SK-N-SH (cell line): ENCODE measurements around the gene HNRNPA1. TPM values are rescaled to one million over a fixed set of nuclear protein-coding genes. Genes with fewer than 3 reads are reported as not detected.
A peak's percentile ranks its signal among the peaks of the same experiment; 100 is the strongest.

Experiments
- CTCF ChIA-PET: fragments of 300-600, 350-600 bp; formaldehyde crosslinking; extraction: SDS; loops from one replicate; lab custom pipeline; 2021; lab: Yijun Ruan, JAX
- POLR2A ChIA-PET: fragments of 350-600 bp; sonication (Branson Sonifier 250); formaldehyde crosslinking; extraction: SDS; loops from one replicate; lab custom pipeline; 2020; ENCODE audit warnings: antibody characterized with exemption, inconsistent platforms; lab: Yijun Ruan, JAX
- DNase-seq: peaks from one replicate; pipeline ENCODE4 v3.0.0; 2012
- H2AFZ ChIP-seq: fragments of 200-600 bp; sonication (generic); 2 replicates; pipeline ENCODE4 v1.8.1; 2016; ENCODE audit warnings: antibody characterized with exemption, mild to moderate bottlenecking, low read depth
- H3F3A ChIP-seq: fragments of 200-600 bp; sonication (generic); replicated peaks from 2 replicates; pipeline ENCODE3; 2016; ENCODE audit warnings: antibody characterized with exemption, mild to moderate bottlenecking; ENCODE audit not compliant: insufficient read depth
- H3K27ac ChIP-seq, 2 experiments: fragments of 200-500 bp in 1 of 2; fragments of 200-600 bp in 1 of 2; sonication (Bioruptor generic) in 1 of 2; sonication (generic), shearing (Covaris generic) in 1 of 2; 2 replicates each; pipeline versions ENCODE4 v1.5.1 to v1.6.1; 2014 to 2016; ENCODE audit warnings: low read depth in 2 of 2, inconsistent platforms in 1 of 2, low read length in 1 of 2, mild to moderate bottlenecking in 1 of 2, mixed read lengths in 1 of 2
- H3K27me3 ChIP-seq: fragments of 200-600 bp; sonication (generic), shearing (Covaris generic); 2 replicates; pipeline ENCODE4 v1.6.1; 2016; ENCODE audit warnings: mixed run types; ENCODE audit not compliant: insufficient read depth
- H3K36me3 ChIP-seq, 2 experiments: fragments of 200-500 bp in 1 of 2; fragments of 200-600 bp in 1 of 2; sonication (Bioruptor generic) in 1 of 2; sonication (generic) in 1 of 2; replicated peaks in 1 of 2; 2 replicates each; pipeline versions ENCODE3 to v1.5.1; 2014 to 2016; ENCODE audit warnings: low read length in 1 of 2, mild to moderate bottlenecking in 1 of 2; ENCODE audit not compliant: insufficient read depth in 2 of 2, control insufficient read depth in 1 of 2
- H3K4me1 ChIP-seq, 2 experiments: fragments of 200-500 bp in 1 of 2; fragments of 200-600 bp in 1 of 2; sonication (Bioruptor generic) in 1 of 2; sonication (generic), shearing (Covaris generic) in 1 of 2; 2 replicates each; pipeline versions ENCODE4 v1.5.1 to v1.6.1; 2014 to 2016; ENCODE audit warnings: low read depth in 1 of 2, low read length in 1 of 2, mixed run types in 1 of 2; ENCODE audit not compliant: insufficient read depth in 2 of 2, control insufficient read depth in 1 of 2
- H3K4me2 ChIP-seq: fragments of 200-600 bp; sonication (generic), shearing (Covaris generic); 2 replicates; pipeline ENCODE4 v1.6.1; 2017; ENCODE audit warnings: mixed run types
- H3K4me3 ChIP-seq, 2 experiments: fragments of 200-500 bp in 1 of 2; fragments of 200-600 bp in 1 of 2; sonication (Bioruptor generic) in 1 of 2; sonication (generic), shearing (Covaris generic) in 1 of 2; 2 replicates each; pipeline versions ENCODE4 v1.5.1 to v1.8.1; 2014 to 2016; ENCODE audit warnings: low read depth in 2 of 2, inconsistent platforms in 1 of 2, low read length in 1 of 2, mild to moderate bottlenecking in 1 of 2, mixed read lengths in 1 of 2, moderate library complexity in 1 of 2
- H3K79me2 ChIP-seq: fragments of 200-600 bp; sonication (generic); 2 replicates; pipeline ENCODE4 v1.8.1; 2017; ENCODE audit warnings: mild to moderate bottlenecking; ENCODE audit not compliant: insufficient read depth
- H3K9ac ChIP-seq: fragments of 200-600 bp; sonication (generic); 2 replicates; pipeline ENCODE4 v1.6.1; 2017; ENCODE audit warnings: mixed run types
- H3K9me2 ChIP-seq: fragments of 200-600 bp; sonication (generic); 2 replicates; pipeline ENCODE4 v1.6.1; 2017; ENCODE audit warnings: mixed run types
- H3K9me3 ChIP-seq: fragments of 200-600 bp; sonication (generic); 2 replicates; pipeline ENCODE4 v1.6.1; 2017; ENCODE audit warnings: mixed run types, mild to moderate bottlenecking, moderate library complexity
- H4K20me1 ChIP-seq: fragments of 200-600 bp; sonication (generic); 2 replicates; pipeline ENCODE4 v1.6.1; 2017; ENCODE audit warnings: mild to moderate bottlenecking, mixed run types; ENCODE audit not compliant: insufficient read depth
- CHD2 ChIP-seq: fragments of 150-350 bp; IDR thresholded peaks from 2 replicates; pipeline ENCODE4 v1.6.1; 2018; ENCODE audit warnings: low read length; ENCODE audit not compliant: partially characterized antibody
- EP300 ChIP-seq, 2 experiments: IDR thresholded peaks; 2 replicates each; pipeline versions ENCODE4 v1.4.0 to v1.6.1; 2012; ENCODE audit warnings: borderline replicate concordance in 1 of 2, low read depth in 1 of 2, low read length in 1 of 2
- EZH2phosphoT487 ChIP-seq: fragments of 200-600 bp; sonication (generic); IDR thresholded peaks from 2 replicates; pipeline ENCODE4 v1.6.1; 2017; ENCODE audit warnings: low read depth, mixed run types, mild to moderate bottlenecking, antibody characterized with exemption, moderate library complexity, borderline replicate concordance
- FOXM1 ChIP-seq: IDR thresholded peaks from 2 replicates; pipeline ENCODE4 v1.4.0; 2012; ENCODE audit warnings: low read depth, mild to moderate bottlenecking
- JUND ChIP-seq: IDR thresholded peaks from 2 replicates; pipeline ENCODE4 v1.4.0; 2012
- RAD21 ChIP-seq: IDR thresholded peaks from 2 replicates; pipeline ENCODE4 v1.6.1; 2012; ENCODE audit warnings: mild to moderate bottlenecking, low read length
- TEAD4 ChIP-seq: IDR thresholded peaks from 2 replicates; pipeline ENCODE4 v1.4.0; 2012; ENCODE audit warnings: mild to moderate bottlenecking, borderline replicate concordance; ENCODE audit not compliant: insufficient read depth
- WGBS: methylation state at CpG from one replicate; pipeline ENCODE4 v1.1.6; 2017; ENCODE audit warnings: low lambda C conversion rate; 5-methylcytosine and 5-hydroxymethylcytosine counted together
- polyA plus RNA-seq, 3 experiments: library from polyadenylated mRNA; depleted of rRNA; stranded (reverse); fragments of >200 nt; gene quantifications; 2 replicates each; pipeline ENCODE4 v1.2.3, GENCODE V29; 2012
- TF ChIP-seq, protein P1 (sequence below): IDR thresholded peaks from 2 replicates; pipeline ENCODE4 v1.6.1; 2012; ENCODE audit warnings: mild to moderate bottlenecking, low read depth, low read length, moderate library complexity
- TF ChIP-seq, protein P2 (sequence below): fragments of 150-350 bp; IDR thresholded peaks from 2 replicates; pipeline ENCODE4 v1.6.1; 2016; ENCODE audit warnings: mild to moderate bottlenecking, low read depth, low read length
- TF ChIP-seq, protein P3 (sequence below): IDR thresholded peaks from 2 replicates; pipeline ENCODE4 v1.4.0; 2012; ENCODE audit warnings: low read depth, borderline replicate concordance
- TF ChIP-seq, protein P4 (sequence below): IDR thresholded peaks from 2 replicates; pipeline ENCODE4; 2012

Gene HNRNPA1
- polyA plus RNA-seq, 1 of the 3 experiments (the other 2 are of a cell fraction), result 773 TPM

DNA sequence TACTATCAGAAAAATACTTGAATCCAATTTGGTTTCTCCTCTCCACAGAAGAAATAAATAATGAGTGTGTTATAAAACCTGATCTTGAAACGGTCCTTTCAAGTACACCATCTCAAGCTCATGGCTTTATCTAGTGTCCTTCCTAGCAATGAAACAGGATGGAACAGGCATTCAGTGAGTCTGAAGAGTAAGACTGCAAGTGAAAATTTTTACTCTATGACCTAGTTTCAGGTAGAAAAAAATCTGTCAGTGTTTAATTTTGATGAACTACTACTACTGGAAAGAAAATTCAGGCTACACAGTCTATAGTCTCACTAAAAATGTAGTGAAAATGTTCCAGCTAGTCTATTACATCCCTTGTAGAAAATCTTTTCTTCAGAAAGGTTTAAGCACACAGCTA lies 8.3 kb upstream of the HNRNPA1 start:
- no peak overlapping the region for H3K4me2 ChIP-seq
- no peaks in the 10 kb centered on the region for H3K9me3 ChIP-seq
- peaks cover 99% of the 10 kb centered on the region for H3K79me2 ChIP-seq
- H3K27ac ChIP-seq, result peak overlapping the region in 1 of 2 experiments; percentile 9; a peak in 1 of 4 replicates
- no peak for DNase-seq
- H3K27me3 ChIP-seq, result no peaks in the 10 kb centered on the region
- no peak overlapping the region for H3K9ac ChIP-seq
- CTCF ChIA-PET, result interaction anchor here (1.0 to 1.6 kb wide), 6 partner anchors 9 to 107 kb away, joined by 3 to 5 read pairs (median 4); no protein-coding TSS in a partner anchor
- H3K4me3 ChIP-seq, result no peak overlapping the region
- no peaks in the 10 kb centered on the region for H3K9me2 ChIP-seq
- H2AFZ ChIP-seq, result no peak overlapping the region
- H4K20me1 ChIP-seq, result no peaks in the 10 kb centered on the region
- H3K4me1 ChIP-seq, result peaks cover 0 to 6% of the 10 kb centered on the region in 2 experiments; a peak in 1 of 4 replicates
- 58% methylated on average over 1 of the region's 1 CpG for WGBS
- POLR2A ChIA-PET, result interaction anchor here (2.9 kb wide), 1 partner anchor 8 kb away, joined by 9 read pairs; the partner anchor contains the start of genes CBX5 and HNRNPA1
- TF ChIP-seq, protein P1, sequence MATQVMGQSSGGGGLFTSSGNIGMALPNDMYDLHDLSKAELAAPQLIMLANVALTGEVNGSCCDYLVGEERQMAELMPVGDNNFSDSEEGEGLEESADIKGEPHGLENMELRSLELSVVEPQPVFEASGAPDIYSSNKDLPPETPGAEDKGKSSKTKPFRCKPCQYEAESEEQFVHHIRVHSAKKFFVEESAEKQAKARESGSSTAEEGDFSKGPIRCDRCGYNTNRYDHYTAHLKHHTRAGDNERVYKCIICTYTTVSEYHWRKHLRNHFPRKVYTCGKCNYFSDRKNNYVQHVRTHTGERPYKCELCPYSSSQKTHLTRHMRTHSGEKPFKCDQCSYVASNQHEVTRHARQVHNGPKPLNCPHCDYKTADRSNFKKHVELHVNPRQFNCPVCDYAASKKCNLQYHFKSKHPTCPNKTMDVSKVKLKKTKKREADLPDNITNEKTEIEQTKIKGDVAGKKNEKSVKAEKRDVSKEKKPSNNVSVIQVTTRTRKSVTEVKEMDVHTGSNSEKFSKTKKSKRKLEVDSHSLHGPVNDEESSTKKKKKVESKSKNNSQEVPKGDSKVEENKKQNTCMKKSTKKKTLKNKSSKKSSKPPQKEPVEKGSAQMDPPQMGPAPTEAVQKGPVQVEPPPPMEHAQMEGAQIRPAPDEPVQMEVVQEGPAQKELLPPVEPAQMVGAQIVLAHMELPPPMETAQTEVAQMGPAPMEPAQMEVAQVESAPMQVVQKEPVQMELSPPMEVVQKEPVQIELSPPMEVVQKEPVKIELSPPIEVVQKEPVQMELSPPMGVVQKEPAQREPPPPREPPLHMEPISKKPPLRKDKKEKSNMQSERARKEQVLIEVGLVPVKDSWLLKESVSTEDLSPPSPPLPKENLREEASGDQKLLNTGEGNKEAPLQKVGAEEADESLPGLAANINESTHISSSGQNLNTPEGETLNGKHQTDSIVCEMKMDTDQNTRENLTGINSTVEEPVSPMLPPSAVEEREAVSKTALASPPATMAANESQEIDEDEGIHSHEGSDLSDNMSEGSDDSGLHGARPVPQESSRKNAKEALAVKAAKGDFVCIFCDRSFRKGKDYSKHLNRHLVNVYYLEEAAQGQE, result no peak
- TF ChIP-seq, all 33 proteins: peak for 0
- peaks cover 13% of the 10 kb centered on the region for H3F3A ChIP-seq
- H3K36me3 ChIP-seq, result peaks cover 14 to 25% of the 10 kb centered on the region in 2 experiments

DNA sequence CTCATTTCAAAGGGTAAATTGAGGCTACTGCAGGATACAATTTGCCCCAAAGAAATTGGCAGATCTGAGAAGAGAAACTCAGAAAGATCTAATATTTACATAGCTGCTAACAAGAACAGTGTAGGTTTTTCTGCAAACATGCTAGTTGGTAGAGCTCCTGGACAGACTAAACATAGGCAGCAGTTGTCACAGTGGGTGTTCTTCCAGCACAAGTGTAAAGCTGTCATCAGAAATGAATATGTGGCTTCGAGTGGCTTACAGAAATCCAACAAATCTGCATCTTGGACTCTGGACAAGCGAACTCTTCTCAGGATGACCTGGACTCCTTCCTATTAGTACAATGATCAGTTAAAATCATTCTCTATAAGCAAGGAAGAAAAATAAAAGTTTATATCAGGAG lies 6.5 kb upstream of the HNRNPA1 start:
- Histone ChIP-seq H3K9me3 (no peaks in the 10 kb centered on the region), H3K27ac (no peak overlapping the region), H3F3A (peaks cover 19% of the 10 kb centered on the region), H3K9ac (no peak overlapping the region), H3K36me3 (peaks cover 14 to 25% of the 10 kb centered on the region in 2 experiments), H3K79me2 (peaks cover 100% of the 10 kb centered on the region), H3K9me2 (no peaks in the 10 kb centered on the region), H4K20me1 (no peaks in the 10 kb centered on the region), H3K27me3 (no peaks in the 10 kb centered on the region), H3K4me2 (no peak overlapping the region), H2AFZ (no peak overlapping the region), H3K4me1 (peaks cover 6% of the 10 kb centered on the region in 2 experiments; a peak in 3 of 4 replicates), H3K4me3 (no peak overlapping the region)
- ChIA-PET CTCF (interaction anchor here (0.5 to 1.7 kb wide), 6 partner anchors 20 to 598 kb away, joined by 3 read pairs; no protein-coding TSS in a partner anchor), POLR2A (no interaction called here)
- no peak for DNase-seq
- 95% methylated on average over 2 of the region's 2 CpGs for WGBS
- TF ChIP-seq, protein P2, sequence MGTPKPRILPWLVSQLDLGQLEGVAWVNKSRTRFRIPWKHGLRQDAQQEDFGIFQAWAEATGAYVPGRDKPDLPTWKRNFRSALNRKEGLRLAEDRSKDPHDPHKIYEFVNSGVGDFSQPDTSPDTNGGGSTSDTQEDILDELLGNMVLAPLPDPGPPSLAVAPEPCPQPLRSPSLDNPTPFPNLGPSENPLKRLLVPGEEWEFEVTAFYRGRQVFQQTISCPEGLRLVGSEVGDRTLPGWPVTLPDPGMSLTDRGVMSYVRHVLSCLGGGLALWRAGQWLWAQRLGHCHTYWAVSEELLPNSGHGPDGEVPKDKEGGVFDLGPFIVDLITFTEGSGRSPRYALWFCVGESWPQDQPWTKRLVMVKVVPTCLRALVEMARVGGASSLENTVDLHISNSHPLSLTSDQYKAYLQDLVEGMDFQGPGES, result no peak
- TF ChIP-seq EZH2phosphoT487 (no peak), RAD21 (no peak), JUND (no peak), TEAD4 (no peak), CHD2 (no peak), FOXM1 (no peak), EP300 (IDR thresholded peaks at IDR 0.05; ENCODE audit: borderline replicate concordance in 1 of 2, low read depth in 1 of 2, low read length in 1 of 2) (no peak)
- TF ChIP-seq, protein P1, result no peak
- TF ChIP-seq, protein P3, sequence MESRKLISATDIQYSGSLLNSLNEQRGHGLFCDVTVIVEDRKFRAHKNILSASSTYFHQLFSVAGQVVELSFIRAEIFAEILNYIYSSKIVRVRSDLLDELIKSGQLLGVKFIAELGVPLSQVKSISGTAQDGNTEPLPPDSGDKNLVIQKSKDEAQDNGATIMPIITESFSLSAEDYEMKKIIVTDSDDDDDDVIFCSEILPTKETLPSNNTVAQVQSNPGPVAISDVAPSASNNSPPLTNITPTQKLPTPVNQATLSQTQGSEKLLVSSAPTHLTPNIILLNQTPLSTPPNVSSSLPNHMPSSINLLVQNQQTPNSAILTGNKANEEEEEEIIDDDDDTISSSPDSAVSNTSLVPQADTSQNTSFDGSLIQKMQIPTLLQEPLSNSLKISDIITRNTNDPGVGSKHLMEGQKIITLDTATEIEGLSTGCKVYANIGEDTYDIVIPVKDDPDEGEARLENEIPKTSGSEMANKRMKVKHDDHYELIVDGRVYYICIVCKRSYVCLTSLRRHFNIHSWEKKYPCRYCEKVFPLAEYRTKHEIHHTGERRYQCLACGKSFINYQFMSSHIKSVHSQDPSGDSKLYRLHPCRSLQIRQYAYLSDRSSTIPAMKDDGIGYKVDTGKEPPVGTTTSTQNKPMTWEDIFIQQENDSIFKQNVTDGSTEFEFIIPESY, result no peak
- TF ChIP-seq, protein P4, sequence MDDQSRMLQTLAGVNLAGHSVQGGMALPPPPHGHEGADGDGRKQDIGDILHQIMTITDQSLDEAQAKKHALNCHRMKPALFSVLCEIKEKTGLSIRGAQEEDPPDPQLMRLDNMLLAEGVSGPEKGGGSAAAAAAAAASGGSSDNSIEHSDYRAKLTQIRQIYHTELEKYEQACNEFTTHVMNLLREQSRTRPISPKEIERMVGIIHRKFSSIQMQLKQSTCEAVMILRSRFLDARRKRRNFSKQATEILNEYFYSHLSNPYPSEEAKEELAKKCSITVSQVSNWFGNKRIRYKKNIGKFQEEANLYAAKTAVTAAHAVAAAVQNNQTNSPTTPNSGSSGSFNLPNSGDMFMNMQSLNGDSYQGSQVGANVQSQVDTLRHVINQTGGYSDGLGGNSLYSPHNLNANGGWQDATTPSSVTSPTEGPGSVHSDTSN, result no peak
